Fibroblast of skin of left quadriceps (primary cell): Measurements from ENCODE around the gene YTHDF1.

Experiments used
- DNase-seq, 2 experiments: peaks; one replicate each; pipeline ENCODE4 v3.0.0-alpha.2; 2013; ENCODE audit warnings: low read depth in 2 of 2

Gene YTHDF1

DNA sequence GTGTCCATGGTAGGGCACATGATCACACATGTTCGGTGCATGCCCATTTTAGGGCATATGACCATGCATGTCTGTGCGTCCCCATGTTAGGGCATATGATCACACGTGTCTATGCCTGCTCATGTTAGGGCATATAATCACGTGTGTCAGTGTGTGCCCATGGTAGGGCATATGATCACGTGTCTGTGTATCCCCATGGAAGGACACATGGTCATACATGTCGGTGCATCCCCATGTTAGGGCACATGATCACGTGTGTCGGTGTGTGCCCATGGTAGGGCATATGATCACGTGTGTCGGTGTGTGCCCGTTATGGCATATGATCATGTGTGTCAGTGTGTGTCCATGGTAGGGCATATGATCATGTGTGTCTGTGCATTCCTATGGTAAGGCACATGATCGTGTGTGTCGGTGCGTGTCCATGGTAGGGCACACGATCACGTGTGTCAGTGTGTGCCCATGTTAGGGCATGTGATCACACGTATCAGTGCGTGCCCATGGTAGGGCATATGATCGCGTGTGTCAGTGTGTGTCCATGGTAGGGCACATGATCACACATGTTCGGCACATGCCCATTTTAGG is 30.6 kb downstream of the YTHDF1 start:
- no peak for DNase-seq

DNA sequence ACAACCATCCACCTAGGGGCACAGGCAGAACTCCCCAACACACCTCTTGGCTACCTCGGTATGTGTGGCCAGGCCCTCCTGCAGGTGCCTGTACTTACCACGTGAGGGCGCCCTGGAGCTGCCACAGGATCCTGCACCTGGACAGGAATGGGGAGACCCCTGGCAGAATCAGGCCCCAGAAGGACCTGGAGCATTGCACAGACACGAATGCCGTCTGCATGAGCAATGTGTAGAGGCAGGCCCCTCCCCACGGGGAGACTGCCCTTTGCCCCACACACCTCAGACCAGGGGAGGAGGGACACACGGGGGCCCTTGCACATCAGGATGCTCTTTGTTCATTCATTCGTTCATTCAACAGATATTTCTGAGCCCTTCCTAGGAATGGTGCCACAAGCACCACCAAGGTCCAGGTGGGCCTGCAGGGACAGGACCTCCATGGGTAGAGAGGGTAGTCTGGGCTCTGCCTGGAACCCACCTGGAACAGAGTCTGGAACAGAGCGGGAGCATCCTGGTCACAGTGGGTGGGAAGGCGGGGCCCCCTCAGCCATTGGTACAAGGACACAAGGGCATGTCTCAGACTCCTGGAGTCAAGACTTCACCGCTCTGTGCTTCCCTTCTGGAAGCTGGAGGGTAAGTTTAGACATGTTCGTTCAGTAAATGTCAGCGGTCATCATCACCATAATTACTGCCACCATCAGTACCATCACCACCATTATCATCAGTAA is 32.3 kb downstream of the YTHDF1 start:
- DNase-seq, result no peak

DNA sequence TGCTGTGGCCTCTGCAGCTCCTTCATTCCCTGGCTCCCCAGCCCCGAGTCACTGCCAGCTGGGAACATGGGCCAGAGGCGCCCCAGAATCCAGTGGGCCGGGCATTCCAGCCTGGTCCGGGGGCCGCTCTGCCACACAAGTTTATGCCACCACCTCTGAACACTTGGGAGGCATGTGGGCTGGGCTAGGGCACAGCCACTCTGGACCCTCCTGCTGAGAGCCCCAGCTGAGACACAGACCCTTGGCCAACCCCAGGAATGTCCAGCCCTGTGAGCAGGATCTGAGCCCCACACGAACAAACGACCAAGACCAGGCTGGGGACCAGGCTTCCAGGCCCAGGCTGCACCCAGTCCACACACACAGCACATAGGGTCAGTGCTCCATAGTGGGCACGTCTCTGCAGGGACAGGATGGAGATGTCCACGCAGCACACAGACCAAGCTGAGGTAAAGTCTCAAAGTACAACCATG is 33.0 kb downstream of the YTHDF1 start:
- no peak for DNase-seq

DNA sequence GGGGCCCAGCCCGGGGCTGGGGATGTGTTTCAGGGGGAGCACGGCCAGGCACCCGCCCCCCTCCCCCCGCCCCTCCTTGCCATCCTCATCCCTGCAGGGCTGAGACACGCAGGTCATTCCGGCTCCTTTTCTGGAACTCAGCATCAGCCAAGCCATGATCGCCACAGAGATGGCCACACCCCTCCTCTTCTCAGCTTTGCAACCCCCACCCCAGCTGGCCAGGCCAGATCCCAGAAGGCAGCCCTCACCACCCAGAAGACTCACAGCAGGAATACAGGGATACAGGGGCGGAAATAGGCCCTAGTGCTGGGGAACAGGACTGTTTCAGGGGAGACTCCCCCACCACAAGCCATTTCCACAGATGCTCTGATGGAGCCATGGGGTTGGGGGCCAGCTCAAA is 33.5 kb downstream of the YTHDF1 start:
- DNase-seq, result no peak

DNA sequence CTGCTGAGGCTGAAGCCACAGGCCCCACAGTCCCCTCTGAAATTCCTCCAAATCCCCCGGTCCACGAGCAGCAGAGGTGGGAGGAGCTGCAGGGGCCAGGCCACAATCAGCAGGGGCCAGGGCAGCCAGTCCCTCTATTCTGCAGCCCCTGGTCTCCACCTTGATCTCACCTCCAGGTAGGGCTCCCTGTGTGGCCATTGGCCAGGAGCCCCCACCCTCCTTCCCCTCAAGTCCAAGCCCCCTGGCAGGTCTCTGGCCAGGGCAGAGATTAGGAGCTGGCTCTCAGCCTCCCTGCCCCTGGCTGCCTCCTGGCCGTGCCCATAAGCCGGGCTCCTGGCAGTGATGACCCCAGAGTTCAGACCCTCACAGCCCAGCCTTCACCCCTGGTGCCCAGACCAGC is 34.7 kb downstream of the YTHDF1 start:
- no peak for DNase-seq

DNA sequence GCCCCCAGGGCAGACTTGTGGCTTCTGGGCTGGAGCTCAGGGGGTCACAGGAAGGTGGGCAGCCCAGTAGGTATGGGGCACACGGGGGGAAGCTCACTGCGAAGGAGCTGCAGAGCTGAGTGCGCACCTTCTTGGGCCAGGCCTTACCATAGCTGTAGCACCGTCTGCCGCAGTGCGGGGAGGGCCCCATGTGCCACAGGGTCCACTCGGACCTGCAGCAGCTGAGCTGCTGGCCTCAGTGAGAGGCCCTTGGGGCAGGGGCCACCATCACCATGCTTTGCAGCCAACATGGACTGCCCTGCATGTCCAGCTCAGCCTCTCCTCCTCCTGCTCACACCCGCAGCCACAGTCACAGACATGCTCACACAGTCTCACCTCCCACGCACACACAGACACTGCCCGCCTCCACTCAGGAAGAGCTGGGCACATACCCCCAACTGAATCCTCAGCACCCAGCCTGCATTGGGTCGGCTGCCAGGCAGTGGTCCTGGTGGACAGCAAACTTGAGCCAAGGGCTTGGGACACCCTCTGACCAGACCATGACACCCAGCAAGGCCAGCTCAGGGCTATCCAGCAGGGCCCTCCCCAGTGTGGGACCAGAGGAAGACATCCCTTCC is 35.3 kb downstream of the YTHDF1 start:
- no peak for DNase-seq

DNA sequence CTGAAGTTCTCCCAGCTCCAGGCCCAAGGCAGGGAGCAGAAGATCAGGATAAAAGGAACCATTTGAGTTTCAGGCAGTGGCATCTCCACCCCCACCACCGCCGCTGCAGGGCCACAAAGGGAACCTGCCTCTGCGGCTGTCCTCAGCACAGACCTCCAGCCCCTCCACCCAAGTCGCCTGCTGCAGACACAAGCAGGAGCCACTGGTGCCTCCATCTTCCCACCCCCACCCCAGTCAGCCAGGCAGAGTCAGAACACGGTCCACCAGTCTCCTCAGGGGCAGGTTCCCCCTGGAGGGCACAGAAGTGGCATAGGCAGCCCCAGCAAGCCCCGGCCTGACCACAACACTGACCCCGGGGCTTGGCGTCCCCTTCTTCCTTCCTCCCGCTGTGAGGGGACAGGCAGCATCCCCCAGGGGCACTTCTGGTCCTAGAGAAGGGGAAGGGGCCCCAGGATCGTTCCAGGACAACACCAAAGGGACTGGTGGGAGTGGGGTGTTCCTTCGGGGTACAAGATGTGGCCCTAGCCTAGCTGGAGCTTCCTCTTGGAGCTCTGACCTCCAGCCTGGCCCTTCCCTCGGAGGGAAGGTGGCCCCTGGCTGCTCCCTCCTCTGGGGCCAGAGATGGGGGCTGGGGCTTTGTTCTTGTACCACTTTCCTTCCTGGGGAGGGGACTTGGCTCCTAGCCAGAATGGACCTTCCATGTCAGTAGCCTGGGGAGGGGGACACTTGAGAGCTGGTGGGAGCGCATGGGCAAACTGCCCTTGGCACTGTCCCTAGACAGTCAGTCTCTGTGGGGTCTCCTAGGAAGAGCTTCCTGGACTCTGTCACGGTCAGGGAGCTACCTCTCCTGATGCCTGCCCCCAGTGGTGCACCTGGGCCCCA is 36.0 kb downstream of the YTHDF1 start:
- no peak for DNase-seq

DNA sequence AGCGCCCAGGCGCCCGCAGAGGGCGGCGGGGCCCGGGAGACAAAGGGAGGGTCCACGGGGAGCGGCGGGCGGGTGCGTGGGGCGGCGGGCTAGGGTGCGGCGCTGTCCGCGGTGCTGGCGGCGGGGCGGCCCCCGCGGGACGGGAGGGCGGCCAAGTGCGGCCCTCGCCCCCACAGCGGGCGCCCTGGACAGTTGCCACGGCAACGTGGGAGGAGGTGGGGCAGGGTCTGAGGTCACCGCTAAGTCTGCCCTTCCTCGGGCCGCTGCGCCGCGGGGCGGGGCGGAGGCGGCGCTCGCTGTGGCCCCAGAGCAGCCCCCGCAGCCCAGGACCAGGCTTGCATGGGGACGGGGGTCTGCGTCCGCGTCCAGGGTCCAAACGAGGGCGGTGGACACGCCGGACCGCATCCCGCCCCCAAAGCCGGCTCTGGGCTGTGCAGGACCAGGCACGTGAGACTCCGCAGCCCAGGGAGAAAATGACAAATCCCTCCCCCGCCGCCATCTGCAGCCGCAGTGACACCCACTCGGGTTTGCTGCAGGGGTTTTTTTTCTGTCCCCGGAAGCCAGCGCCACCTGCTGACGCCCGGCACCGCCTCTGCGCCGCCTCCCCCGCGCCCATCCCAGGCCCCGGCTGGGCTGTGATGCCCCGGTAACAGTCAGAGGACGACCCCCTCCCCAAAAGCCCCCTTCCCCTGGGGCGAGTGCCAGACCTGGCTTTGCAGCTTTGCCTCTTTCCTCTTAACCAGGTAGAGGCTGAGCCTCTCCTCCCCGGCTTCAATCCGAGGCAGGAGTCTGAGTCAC is 36.8 kb downstream of the YTHDF1 start:
- no peak for DNase-seq

DNA sequence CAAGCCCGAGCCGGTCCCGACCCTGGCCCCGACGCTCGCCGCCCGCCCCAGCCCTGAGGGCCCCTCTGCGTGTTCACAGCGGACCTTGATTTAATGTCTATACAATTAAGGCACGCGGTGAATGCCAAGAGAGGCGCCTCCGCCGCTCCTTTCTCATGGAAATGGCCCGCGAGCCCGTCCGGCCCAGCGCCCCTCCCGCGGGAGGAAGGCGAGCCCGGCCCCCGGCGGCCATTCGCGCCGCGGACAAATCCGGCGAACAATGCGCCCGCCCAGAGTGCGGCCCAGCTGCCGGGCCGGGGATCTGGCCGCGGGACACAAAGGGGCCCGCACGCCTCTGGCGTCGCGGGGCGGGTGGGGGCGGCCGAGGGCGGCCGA is 37.5 kb downstream of the YTHDF1 start:
- DNase-seq, result no peak

DNA sequence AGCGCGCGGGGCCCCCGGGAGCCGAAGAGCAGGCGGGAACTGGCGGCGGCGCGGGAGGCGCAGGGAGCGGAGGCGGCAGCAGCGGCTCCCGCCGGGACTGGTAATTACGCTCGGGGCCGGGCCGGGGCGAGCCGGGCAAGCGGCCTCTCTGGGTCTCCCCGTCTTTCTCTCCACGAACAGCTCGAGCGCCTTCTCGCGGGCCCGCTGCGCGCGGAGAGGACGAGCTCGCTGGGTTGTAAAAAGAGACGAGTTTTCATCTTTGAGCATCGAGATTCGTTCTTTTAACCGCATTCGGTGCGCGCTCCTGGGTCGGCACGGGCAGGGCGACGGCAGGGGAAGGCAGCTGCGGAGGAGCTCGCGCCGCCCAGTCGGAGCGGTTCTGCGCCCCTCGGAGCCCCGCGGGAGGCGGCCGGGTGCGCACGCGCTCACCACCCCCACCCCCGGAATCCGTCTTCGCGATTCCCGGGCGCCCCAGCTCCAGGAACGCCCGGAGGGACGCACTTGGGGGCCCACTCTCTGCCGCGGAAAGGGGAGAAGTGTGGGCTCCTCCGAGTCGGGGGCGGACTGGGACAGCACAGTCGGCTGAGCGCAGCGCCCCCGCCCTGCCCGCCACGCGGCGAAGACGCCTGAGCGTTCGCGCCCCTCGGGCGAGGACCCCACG is 38.0 kb downstream of the YTHDF1 start:
- no peak for DNase-seq

DNA sequence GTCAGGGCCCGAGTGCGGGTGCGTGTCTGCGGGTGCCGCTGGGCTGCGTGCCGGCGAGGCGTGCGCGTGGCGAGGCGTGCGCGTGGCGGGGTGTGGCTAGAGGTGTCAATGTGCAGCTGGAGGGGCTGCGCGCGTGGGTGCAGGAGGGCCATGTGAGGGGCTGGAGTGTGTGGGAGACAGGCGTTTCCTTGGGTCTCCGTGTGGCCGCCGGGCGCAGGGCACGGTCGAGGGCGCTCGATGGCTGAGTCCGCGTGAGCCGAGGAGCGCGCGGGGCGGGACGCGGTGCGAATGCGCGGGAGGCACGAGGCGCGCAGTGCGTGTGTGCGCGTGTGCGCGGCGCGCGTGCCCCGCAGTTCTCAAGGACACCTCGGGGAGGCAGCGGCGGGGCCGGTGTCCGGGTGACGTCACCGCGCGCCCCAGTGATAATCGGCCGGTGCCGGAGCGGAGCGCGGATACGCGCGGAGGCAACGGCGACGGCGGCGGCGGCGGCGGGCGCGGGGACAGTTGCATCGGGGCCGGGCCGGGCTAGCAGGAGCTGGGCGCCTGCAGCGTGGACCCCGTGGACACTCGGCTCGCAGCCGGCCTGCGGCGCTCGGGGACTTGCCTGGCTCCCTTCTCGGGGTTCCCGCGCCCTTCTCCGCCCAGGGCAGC is 38.7 kb downstream of the YTHDF1 start:
- DNase-seq, result no peak

DNA sequence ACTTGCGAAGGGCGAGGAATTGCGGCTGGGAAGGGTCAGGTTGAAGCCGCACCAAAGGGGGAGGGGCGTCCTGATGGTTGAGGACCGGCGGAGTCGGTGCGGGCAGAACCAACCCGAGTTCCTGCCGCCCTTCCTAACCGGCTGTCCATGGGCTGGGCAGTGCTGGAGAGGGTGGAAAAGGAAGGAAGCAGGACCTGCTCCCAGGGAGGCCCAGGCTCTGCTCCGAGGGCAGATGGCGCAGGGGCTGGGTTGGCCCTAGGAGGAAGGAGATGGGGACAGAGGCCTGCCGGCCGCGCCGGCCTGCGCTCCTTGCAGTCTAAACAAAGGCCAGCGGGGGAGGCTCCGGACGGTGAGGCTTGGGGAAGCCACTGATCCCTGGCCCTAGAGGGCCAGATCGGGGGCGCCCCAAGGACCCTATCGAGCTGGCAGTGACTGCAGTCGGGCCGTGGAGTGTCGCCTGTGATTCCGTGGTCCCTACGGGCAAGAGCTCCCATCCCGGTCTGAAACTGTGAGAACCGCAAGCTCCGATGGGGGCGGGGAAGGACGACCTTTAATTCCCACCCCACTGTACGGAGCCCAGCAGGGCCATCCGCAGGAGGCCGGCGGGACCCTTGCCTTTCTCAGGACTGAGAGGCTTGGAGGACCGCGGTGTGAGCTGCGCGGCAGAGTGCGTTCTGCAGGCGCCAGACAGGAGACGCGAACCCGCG is 39.4 kb downstream of the YTHDF1 start:
- DNase-seq, result no peak

DNA sequence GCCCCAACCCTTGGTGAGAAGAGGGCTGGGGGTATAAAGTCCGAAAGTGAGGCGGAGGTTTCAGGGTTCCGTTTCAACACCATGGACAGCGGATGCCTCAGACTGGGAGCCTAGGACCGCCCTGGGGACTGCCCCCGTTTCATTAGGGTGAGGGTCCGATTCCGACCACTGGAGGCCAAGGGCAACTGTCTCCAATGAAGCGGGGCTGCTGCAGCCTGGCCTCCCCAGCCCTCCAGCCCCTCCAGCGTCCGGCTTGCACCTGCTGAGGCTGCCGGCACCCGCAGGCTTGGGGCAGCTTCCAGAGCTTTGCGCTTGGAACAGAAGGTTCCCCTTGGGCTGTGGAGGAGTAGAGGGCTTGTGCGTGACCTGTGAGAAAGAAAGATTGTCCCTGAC is 39.9 kb downstream of the YTHDF1 start:
- no peak for DNase-seq

DNA sequence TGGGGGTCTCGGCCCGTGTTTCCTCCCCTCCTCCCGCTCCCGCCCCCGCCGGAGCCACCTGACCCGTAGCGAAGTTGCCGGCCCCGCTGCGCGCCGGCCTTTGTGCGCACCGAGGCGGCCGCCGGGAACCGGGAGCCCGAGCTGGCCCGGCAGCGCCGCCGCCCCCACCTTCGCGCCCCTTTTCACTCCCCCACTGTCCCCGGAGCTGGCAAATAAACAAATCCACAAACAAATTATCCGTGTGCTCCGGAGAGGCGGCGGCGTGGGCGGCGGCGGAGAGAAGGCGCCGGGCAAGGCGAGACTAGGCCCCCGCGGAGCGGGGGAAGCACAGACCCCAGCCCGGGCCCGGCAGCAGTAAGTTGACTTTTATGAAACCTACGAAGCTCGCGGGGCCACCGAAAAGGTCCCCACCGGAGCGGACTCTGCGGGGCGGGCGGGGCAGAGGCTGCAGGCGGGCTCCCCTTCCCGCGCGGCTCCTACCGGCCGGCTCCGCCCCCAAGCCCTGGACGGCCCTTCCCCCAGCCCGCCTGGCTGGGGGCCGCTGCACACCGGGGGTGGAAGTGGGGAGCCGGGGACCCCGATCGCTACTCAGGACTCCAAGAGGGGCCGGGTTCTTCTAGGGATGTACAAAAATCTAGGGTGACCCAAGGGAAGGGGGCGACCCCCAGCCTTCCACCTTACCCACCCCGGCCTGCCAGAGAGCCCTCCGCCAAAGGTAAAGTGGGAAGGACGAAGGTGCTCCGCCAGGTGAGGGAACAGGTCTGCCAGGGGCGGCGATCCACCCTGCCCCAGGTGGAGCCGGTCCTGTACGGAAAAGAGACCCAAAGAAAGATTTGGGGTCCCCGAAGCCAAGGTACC is 40.7 kb downstream of the YTHDF1 start:
- no peak for DNase-seq

DNA sequence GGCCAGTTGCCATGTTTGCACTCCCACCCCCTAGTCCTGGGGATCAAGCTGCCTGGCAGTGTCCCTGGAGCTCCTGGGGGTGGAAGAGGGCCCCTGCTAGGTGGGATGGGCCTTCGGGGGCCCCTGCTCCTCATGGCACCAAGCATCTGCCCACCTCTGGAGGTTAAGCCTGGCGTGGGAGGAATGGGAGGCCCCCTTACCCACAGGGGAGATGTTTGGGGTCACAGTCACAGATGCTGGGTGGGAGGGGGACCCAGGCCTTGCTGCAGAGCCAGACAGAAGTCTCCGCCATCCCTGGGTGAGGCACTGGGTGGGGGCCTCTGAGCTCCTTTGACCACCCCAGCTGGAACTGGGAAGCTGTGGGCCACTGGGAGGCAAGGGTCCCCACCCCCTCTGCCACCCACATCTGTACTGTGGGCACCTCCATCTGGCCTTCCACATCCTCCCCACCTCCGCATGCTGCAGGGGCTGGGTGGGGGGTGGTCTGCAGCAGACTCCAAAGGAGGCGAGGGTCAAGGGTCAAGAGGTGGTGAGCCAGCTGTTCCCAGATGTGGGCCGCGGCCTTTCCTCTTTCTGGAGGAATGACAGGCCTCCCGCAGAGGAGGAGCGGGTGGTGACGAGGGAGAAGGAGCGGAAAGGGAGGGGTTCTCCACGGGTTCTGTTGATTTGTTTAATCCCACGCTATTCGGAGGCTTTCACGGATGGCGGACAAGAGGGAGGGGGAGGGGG is 41.5 kb downstream of the YTHDF1 start:
- no peak for DNase-seq

DNA sequence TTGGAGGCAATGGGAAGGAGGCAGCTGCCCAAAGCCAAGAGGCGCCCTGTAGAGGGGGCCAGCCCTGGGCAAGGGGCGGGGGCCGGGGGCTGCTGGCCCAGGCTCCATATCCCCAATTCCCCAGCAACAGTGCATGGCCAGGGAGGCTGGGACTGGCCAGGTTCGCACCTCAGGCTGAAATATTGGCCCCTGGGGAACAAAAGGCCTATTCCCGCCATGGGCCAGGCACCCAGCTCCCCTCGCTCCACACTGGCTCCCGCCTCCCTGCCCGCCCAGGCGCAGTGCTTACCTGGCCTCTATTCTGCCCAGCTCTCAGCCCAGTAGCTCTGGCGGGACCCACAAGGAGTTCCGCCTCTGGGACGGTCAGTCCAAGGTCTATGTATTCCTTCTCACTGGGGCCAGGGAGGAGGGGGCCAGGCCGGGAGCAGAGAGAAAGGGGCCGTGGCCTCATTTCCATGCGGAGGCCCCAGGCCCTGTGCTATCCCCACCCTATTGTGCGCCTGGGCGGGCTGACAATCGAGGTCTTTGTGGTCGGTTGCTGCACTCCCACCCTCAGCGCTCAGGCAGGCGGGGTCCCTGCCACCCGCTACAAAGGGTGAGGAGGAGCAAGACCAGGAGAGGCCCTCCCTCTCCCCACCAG is 42.3 kb downstream of the YTHDF1 start:
- DNase-seq, result no peak

DNA sequence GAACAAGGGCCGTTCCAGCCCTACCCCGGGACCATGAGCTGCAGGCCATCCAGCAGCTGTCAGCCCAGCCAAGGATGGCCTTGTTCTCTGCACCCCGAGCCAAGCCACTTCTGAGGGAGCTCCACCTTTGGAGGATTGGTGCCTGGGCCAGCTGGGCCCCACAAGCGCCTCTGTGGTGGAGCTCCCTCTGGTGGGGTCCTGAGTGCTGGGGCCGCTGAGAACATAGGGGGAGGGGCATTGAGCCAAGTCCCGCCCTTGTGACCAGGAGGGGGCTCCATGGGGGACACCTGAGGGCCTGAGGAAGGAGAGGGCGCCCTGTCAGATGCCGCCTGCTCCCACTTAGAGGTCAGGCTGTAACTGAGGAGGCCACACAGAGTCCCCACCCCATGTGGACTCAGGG is 43.2 kb downstream of the YTHDF1 start:
- no peak for DNase-seq

DNA sequence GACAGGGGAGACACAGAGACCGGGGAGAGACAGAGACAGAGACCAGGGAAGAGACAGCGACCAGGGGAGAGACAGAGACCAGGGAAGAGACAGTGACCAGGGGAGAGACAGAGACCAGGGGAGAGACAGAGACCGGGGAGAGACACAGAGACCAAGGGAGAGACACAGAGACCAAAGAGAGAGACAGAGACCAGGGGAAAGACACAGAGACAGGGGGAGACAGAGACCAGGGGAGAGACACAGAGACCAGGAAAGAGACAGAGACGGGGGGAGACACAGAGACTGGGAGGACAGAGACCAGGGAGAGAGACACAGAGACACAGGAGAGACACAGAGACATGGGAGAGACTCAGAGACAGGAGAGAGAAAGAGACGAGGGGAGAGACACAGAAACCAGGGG is 43.9 kb downstream of the YTHDF1 start:
- no peak for DNase-seq
